ENCODE measurements around the gene GFM2. TPM values are rescaled to one million over a fixed set of nuclear protein-coding genes. Genes with fewer than 3 reads are reported as not detected.
"Not testable (repeated sequence)": the region's sequence is repeated elsewhere in the genome, so short reads cannot be mapped to it uniquely, and the experiment has no call there.

GFM2 gene
- total RNA-seq (10 to 100 TPM; 18.2 to 18.6 TPM), polyA plus RNA-seq (10 to 100 TPM in 1 of 2 donors, 1 to 10 TPM in 1; 4.1 to 12.7 TPM)
- long read RNA-seq, donor 1, partial matches to known transcripts = 2 of 12 reads
- long read RNA-seq, donor 1, other reads (novel, unspliced or antisense) = 5 of 12 reads
- long read RNA-seq, donor 2, partial matches to known transcripts = 1 of 9 reads
- long read RNA-seq, donor 2, other reads (novel, unspliced or antisense) = 3 of 9 reads

GRCh38 chr5:74766849-74767578 lies at the start of gene GFM2, which contains the start of gene NSA2:
TSS of gene GFM2 (minus strand) at chr5:74767117. CDS start at chr5:74763742, 3,375 bp downstream.
TSS of gene NSA2 (plus strand) at chr5:74767249. CDS start at chr5:74767361, 112 bp downstream.
- Histone ChIP-seq H3K9me3 (ENCODE audit: control insufficient read depth, low read length) (no peaks in the 10 kb centered on the region), H3K27ac (ENCODE audit: low read depth in 1 of 2, low read length in 2 of 2) (peak within 1 kb of the TSS in 1 of 2 donors; percentile 43), H3K36me3 (ENCODE audit: control insufficient read depth in 1 of 2, insufficient read depth in 2 of 2, low read length in 1 of 2) (peaks cover 0 to 2% of the 10 kb centered on the region in 2 donors), H3K27me3 (ENCODE audit: control insufficient read depth in 1 of 2, insufficient read depth in 2 of 2, low read length in 1 of 2) (no peaks in the 10 kb centered on the region), H3K4me1 (ENCODE audit: control insufficient read depth in 1 of 2, insufficient read depth in 2 of 2, low read length in 2 of 2) (no peaks in the 10 kb centered on the region), H3K4me3 (ENCODE audit: low read length in 2 of 2) (peak within 1 kb of the TSS; percentile 73 to 99)
- intact Hi-C loops (cut with DNase I) = loop anchor here (2.0 to 10.0 kb wide), 4 partner anchors 82 to 570 kb away; partner anchors contain the start of genes HMGCR (in 2 of the 2) and HEXB (in 1 of the 2)
- 0 to 1% methylated on average over 54 of the region's 54 CpGs for WGBS, 2 donors
- ATAC-seq (ENCODE audit: low FRiP score) = peak; percentile 99
- DNase-seq = peak; percentile 94 to 96

- no peaks in the 10 kb centered on the region for H3K27me3 ChIP-seq (ENCODE audit: control insufficient read depth in 1 of 2, insufficient read depth in 2 of 2, low read length in 1 of 2)
- H3K9me3 ChIP-seq (ENCODE audit: control insufficient read depth, low read length) = no peaks in the 10 kb centered on the region
- intact Hi-C loops (cut with DNase I) = no loop called here
- no peak overlapping the region for H3K27ac ChIP-seq (ENCODE audit: low read depth in 1 of 2, low read length in 2 of 2)
- ATAC-seq (ENCODE audit: low FRiP score) (no peak), DNase-seq (no peak)
- no peaks in the 10 kb centered on the region for H3K36me3 ChIP-seq (ENCODE audit: control insufficient read depth in 1 of 2, insufficient read depth in 2 of 2, low read length in 1 of 2)
- H3K4me3 ChIP-seq (ENCODE audit: low read length in 2 of 2) = no peak overlapping the region
- 88 to 93% methylated on average over 4 of the region's 4 CpGs for WGBS, 2 donors
- H3K4me1 ChIP-seq (ENCODE audit: control insufficient read depth in 1 of 2, insufficient read depth in 2 of 2, low read length in 2 of 2) = no peaks in the 10 kb centered on the region
Measured at GRCh38 chr5:74810915-74811314, 44.0 kb upstream of the GFM2 start.

- Histone ChIP-seq H3K27me3 (ENCODE audit: control insufficient read depth in 1 of 2, insufficient read depth in 2 of 2, low read length in 1 of 2) (no peaks in the 10 kb centered on the region), H3K4me3 (ENCODE audit: low read length in 2 of 2) (no peak overlapping the region), H3K9me3 (ENCODE audit: control insufficient read depth, low read length) (no peaks in the 10 kb centered on the region), H3K27ac (ENCODE audit: low read depth in 1 of 2, low read length in 2 of 2) (no peak overlapping the region), H3K4me1 (ENCODE audit: control insufficient read depth in 1 of 2, insufficient read depth in 2 of 2, low read length in 2 of 2) (no peaks in the 10 kb centered on the region), H3K36me3 (ENCODE audit: control insufficient read depth in 1 of 2, insufficient read depth in 2 of 2, low read length in 1 of 2) (no peaks in the 10 kb centered on the region)
- 54 to 55% methylated on average over 1 of the region's 1 CpG for WGBS, 2 donors
- DNase-seq = no peak
- ATAC-seq (ENCODE audit: low FRiP score) = no peak
- intact Hi-C loops (cut with DNase I) = no loop called here
Measured at GRCh38 chr5:74801941-74802340, 35.0 kb upstream of the GFM2 start.

GRCh38 chr5:74801197-74801596 lies 34.3 kb upstream of the GFM2 start:
- H3K36me3 ChIP-seq (ENCODE audit: control insufficient read depth in 1 of 2, insufficient read depth in 2 of 2, low read length in 1 of 2) = no peaks in the 10 kb centered on the region
- ATAC-seq (ENCODE audit: low FRiP score) = no peak
- H3K27ac ChIP-seq (ENCODE audit: low read depth in 1 of 2, low read length in 2 of 2) = no peak overlapping the region
- H3K4me3 ChIP-seq (ENCODE audit: low read length in 2 of 2) = no peak overlapping the region
- H3K27me3 ChIP-seq (ENCODE audit: control insufficient read depth in 1 of 2, insufficient read depth in 2 of 2, low read length in 1 of 2) = no peaks in the 10 kb centered on the region
- intact Hi-C loops (cut with DNase I) = no loop called here
- no peak for DNase-seq
- H3K4me1 ChIP-seq (ENCODE audit: control insufficient read depth in 1 of 2, insufficient read depth in 2 of 2, low read length in 2 of 2) = no peaks in the 10 kb centered on the region
- WGBS, 2 donors = 71 to 78% methylated on average over 3 of the region's 3 CpGs
- H3K9me3 ChIP-seq (ENCODE audit: control insufficient read depth, low read length) = no peaks in the 10 kb centered on the region

GRCh38 chr5:74798977-74799911 lies 32.3 kb upstream of the GFM2 start:
- Histone ChIP-seq H3K36me3 (ENCODE audit: control insufficient read depth in 1 of 2, insufficient read depth in 2 of 2, low read length in 1 of 2) (no peaks in the 10 kb centered on the region), H3K27me3 (ENCODE audit: control insufficient read depth in 1 of 2, insufficient read depth in 2 of 2, low read length in 1 of 2) (no peaks in the 10 kb centered on the region), H3K9me3 (ENCODE audit: control insufficient read depth, low read length) (no peaks in the 10 kb centered on the region), H3K4me1 (ENCODE audit: control insufficient read depth in 1 of 2, insufficient read depth in 2 of 2, low read length in 2 of 2) (no peaks in the 10 kb centered on the region), H3K4me3 (ENCODE audit: low read length in 2 of 2) (no peak overlapping the region), H3K27ac (ENCODE audit: low read depth in 1 of 2, low read length in 2 of 2) (no peak overlapping the region)
- ATAC-seq (ENCODE audit: low FRiP score) (no peak), DNase-seq (no peak)
- 88% methylated on average over 21 of the region's 21 CpGs for WGBS, 2 donors
- intact Hi-C loops (cut with DNase I) = no loop called here

- H3K9me3 ChIP-seq (ENCODE audit: control insufficient read depth, low read length); H3K27ac ChIP-seq (ENCODE audit: low read depth in 1 of 2, low read length in 2 of 2); H3K4me1 ChIP-seq (ENCODE audit: control insufficient read depth in 1 of 2, insufficient read depth in 2 of 2, low read length in 2 of 2); H3K4me3 ChIP-seq (ENCODE audit: low read length in 2 of 2); H3K27me3 ChIP-seq (ENCODE audit: control insufficient read depth in 1 of 2, insufficient read depth in 2 of 2, low read length in 1 of 2); H3K36me3 ChIP-seq (ENCODE audit: control insufficient read depth in 1 of 2, insufficient read depth in 2 of 2, low read length in 1 of 2); intact Hi-C loops (cut with DNase I); DNase-seq; ATAC-seq (ENCODE audit: low FRiP score): not testable (repeated sequence)
- WGBS, 2 donors = 94 to 99% methylated on average over 3 of the region's 3 CpGs
Measured at GRCh38 chr5:74791669-74792068, 24.8 kb upstream of the GFM2 start.

GRCh38 chr5:74787424-74787823 lies 20.5 kb upstream of the GFM2 start:
- no peaks in the 10 kb centered on the region for H3K27me3 ChIP-seq (ENCODE audit: control insufficient read depth in 1 of 2, insufficient read depth in 2 of 2, low read length in 1 of 2)
- H3K4me1 ChIP-seq (ENCODE audit: control insufficient read depth in 1 of 2, insufficient read depth in 2 of 2, low read length in 2 of 2) = no peaks in the 10 kb centered on the region
- 96 to 98% methylated on average over 6 of the region's 6 CpGs for WGBS, 2 donors
- H3K36me3 ChIP-seq (ENCODE audit: control insufficient read depth in 1 of 2, insufficient read depth in 2 of 2, low read length in 1 of 2) = no peaks in the 10 kb centered on the region
- H3K27ac ChIP-seq (ENCODE audit: low read depth in 1 of 2, low read length in 2 of 2) = no peak overlapping the region
- no peak overlapping the region for H3K4me3 ChIP-seq (ENCODE audit: low read length in 2 of 2)
- intact Hi-C loops (cut with DNase I) = no loop called here
- ATAC-seq (ENCODE audit: low FRiP score) (no peak), DNase-seq (no peak)
- no peaks in the 10 kb centered on the region for H3K9me3 ChIP-seq (ENCODE audit: control insufficient read depth, low read length)

GRCh38 chr5:74786851-74787250 lies 19.9 kb upstream of the GFM2 start:
- 95 to 96% methylated on average over 6 of the region's 6 CpGs for WGBS, 2 donors
- Histone ChIP-seq H3K4me1 (ENCODE audit: control insufficient read depth in 1 of 2, insufficient read depth in 2 of 2, low read length in 2 of 2) (no peaks in the 10 kb centered on the region), H3K27ac (ENCODE audit: low read depth in 1 of 2, low read length in 2 of 2) (no peak overlapping the region), H3K9me3 (ENCODE audit: control insufficient read depth, low read length) (no peaks in the 10 kb centered on the region), H3K27me3 (ENCODE audit: control insufficient read depth in 1 of 2, insufficient read depth in 2 of 2, low read length in 1 of 2) (no peaks in the 10 kb centered on the region), H3K4me3 (ENCODE audit: low read length in 2 of 2) (no peak overlapping the region), H3K36me3 (ENCODE audit: control insufficient read depth in 1 of 2, insufficient read depth in 2 of 2, low read length in 1 of 2) (no peaks in the 10 kb centered on the region)
- DNase-seq (no peak), ATAC-seq (ENCODE audit: low FRiP score) (no peak)
- intact Hi-C loops (cut with DNase I) = no loop called here
